Measurements from ENCODE around the gene ALOX12B.

The ALOX12B gene

DNA sequence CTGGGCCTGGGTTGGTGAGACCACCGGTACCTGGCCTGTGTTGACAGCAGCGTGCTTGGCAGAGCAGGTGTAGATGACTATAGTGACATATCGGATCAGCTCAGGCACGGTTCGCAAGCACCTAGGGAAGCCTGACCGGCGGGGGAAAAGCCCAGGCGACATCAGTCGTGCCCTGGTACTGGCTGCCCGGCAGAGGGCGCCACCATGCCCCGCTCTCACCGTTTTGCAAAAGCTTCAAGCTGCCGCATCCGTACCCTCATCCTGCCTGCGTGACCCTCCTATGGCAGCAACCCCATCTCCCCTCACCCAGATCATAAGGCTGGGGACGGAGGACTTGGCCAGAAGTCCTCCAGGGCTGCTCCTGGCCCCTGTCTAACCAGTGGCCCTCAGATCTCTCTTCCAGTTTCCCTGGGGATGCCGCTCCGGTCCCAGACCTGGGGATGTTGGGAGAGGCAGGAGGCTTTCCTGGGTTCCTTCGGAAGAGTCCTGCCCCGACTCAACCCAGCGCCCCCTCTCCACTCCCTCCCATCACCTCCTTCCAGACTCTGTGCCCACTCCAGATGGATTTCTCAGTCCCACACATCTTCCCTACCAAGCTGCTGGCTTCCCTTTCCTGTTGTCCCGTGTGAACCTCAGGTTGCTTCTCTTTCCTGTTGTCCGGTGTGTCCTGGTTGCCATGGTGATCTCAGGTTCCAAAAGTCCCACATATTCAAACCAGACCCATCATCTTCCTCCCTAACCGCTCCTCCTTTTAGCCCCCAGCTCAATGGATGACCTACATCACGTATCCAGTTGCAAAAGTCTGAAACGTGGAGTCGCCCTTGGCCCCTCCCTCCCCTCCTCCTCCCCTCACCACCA, 13.7 kb downstream of the ALOX12B start:
- no peak overlapping the region for H3K27ac ChIP-seq

DNA sequence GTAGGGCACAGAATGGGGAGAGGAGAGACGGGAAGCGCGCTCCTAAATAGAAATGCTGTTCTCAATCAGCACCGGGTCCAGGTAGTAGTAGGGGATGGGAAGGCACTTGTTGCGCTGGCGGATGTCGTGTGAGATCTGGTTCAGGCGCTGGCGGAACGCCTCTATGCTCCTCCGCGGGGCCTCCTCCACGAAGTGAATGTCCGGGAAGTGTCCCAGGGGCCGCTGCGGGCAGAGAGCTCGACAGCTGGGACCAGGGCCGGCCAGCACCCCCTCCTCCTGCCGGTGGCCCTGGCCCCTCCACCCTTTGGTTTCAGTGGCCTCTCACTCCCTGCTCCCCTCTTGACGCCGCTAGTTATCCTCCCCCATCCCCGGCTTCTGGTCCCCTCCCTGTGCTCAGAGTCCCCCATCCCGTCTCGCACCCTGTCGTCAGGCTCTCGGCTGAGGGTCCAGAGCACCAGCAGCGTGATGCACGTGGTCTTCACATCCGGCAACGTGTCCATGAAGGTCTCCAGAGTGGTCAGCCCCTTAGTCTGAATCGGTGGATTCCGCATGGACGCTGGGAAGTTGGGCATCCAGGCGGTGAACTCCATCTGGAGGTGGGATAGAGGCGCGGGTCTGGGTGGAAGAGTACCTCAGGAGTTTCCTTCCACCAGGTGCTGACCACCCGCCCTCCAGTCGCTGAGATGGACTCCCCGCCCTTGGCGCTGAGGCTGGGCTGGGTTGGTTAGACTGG, 14.6 kb downstream of the ALOX12B start:
- H3K27ac ChIP-seq, result no peak overlapping the region
- no peak for TF ChIP-seq ZFX (IDR thresholded peaks at IDR 0.05)
- TF ChIP-seq, protein P1, sequence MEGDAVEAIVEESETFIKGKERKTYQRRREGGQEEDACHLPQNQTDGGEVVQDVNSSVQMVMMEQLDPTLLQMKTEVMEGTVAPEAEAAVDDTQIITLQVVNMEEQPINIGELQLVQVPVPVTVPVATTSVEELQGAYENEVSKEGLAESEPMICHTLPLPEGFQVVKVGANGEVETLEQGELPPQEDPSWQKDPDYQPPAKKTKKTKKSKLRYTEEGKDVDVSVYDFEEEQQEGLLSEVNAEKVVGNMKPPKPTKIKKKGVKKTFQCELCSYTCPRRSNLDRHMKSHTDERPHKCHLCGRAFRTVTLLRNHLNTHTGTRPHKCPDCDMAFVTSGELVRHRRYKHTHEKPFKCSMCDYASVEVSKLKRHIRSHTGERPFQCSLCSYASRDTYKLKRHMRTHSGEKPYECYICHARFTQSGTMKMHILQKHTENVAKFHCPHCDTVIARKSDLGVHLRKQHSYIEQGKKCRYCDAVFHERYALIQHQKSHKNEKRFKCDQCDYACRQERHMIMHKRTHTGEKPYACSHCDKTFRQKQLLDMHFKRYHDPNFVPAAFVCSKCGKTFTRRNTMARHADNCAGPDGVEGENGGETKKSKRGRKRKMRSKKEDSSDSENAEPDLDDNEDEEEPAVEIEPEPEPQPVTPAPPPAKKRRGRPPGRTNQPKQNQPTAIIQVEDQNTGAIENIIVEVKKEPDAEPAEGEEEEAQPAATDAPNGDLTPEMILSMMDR (conservative IDR thresholded peaks at IDR 0.05), result no peak

More for the DNA sequence above, 13.7 kb downstream of the ALOX12B start:
- TF ChIP-seq, protein P1 (conservative IDR thresholded peaks at IDR 0.05), result peak; percentile 97
- TF ChIP-seq ZFX (IDR thresholded peaks at IDR 0.05), result no peak

DNA sequence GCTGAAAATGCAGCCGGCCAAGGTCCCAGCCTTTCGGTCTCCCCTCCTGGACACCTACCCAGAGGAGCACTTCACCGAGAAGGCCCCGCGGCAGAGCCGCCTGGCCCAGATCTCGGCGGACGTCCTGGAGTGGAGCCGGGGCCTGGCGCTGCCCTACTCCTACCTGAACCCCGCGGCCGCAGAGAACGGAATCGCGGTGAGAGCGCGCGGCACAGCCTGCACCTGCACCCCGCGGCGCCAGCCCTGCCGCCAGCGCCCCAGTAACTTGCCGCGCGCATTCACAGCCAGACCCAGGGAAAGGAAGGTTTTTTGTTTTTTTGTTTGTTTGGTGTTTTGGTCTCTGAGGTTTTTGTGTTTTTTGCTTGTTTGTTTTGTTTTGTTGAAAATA, 15.2 kb downstream of the ALOX12B start:
- no peak overlapping the region for H3K27ac ChIP-seq
- TF ChIP-seq, protein P1 (conservative IDR thresholded peaks at IDR 0.05), result no peak
- TF ChIP-seq ZFX (IDR thresholded peaks at IDR 0.05), result no peak

DNA sequence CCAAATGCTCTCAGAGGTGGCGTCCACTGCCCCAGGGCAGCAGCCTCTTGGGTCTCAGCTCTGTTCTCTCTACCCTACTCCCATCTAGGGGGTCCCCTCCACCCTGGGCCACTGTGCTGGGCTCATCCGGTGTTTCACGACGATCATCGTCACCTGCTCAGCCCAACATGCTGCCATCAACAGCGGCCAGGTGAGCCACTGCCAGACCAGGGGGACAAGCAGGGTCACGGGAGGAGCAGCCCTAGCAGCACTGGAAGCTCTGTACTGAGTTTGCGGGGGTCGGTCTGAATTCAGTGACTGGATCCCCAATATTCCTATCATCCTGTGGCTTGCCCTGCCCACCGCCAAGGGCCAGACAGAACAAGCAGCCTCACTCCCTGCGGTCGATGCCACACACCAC, 16.0 kb downstream of the ALOX12B start:
- no peak overlapping the region for H3K27ac ChIP-seq
- TF ChIP-seq, protein P1 (conservative IDR thresholded peaks at IDR 0.05), result no peak
- no peak for TF ChIP-seq ZFX (IDR thresholded peaks at IDR 0.05)

DNA sequence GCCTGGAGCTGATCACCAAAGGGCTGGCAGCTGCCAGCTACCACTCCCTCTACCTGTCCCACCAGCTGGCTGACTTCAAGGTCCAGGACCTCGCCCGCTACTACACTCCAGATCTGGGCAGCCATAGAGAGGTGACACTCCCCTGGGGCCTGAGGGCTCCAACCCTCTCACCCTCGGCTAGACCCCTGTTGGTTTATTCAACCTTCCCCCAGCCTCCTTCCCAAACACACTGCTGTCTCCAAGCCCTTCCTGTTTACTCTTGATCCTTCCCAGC, 18.0 kb downstream of the ALOX12B start:
- no peak overlapping the region for H3K27ac ChIP-seq
- TF ChIP-seq, protein P1 (conservative IDR thresholded peaks at IDR 0.05), result no peak
- TF ChIP-seq ZFX (IDR thresholded peaks at IDR 0.05), result no peak

DNA sequence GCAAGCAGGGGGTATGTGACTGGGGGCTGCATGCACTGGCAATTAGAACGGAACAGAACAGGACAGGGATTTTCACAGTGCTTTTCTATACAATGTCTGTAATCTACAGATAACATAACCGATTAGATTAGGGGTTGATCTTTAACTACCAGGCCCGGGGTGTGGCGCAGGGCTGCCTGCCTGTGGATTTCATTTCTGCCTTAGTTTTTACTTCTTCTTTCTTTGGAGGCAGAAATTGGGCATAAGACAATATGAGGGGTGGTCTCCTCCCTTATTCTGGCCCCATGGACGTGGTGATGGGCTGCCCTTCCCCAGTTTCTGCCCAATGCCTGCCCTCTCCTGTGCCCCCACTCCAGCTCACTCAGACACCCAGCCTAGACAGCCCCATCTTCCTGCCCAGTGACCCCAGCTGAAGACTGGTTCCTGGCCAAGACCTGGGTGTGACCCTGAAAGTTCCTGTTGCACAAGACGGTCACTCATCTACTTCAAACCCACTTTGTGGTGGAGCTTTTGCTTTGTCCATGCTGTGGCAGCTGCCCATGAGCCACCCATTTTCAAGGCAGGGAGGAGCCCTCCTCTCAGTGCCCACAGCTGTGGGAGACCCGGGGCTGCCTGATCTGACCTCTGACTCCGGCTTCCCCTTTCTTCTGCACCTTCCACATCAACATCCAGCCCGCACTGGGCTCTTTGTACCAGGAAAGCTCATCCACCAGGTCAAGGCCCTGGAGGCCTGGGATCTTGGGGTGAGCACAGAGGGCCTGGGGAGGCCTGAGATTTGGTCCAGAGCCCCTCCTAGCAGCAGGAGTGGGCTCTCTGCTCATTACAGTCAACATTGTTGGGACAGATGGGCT, 18.6 kb downstream of the ALOX12B start:
- H3K27ac ChIP-seq, result no peak overlapping the region
- no peak for TF ChIP-seq ZFX (IDR thresholded peaks at IDR 0.05)
- TF ChIP-seq, protein P1 (conservative IDR thresholded peaks at IDR 0.05), result no peak

Measured in C4-2B (cell line).